Endothelial cell of umbilical vein (primary cell): ENCODE measurements around the gene GSC2. TPM values are rescaled to one million over a fixed set of nuclear protein-coding genes. Genes with fewer than 3 reads are reported as not detected.

Experiments used
- BruUV-seq: library from RNA; stranded (reverse); fragments of 400-500 nt; replicated peaks from 2 replicates; lab custom pipeline; 2021; lab: Mats Ljungman, UMichigan
- CTCF ChIA-PET: fragments of 300-600, 350-600 bp; sonication (Branson Sonifier 250); formaldehyde crosslinking; loops from one replicate; lab custom pipeline; 2021; ENCODE audit warnings: antibody characterized with exemption, inconsistent platforms; lab: Charles Lee
- POLR2A ChIA-PET: fragments of 300-600, 350-600 bp; sonication (Branson Sonifier 250); formaldehyde crosslinking; loops from one replicate; lab custom pipeline; 2021; ENCODE audit warnings: antibody characterized with exemption, inconsistent platforms; lab: Charles Lee
- DNase-seq: peaks from one replicate; pipeline ENCODE4 v3.0.0-alpha.2; 2011; ENCODE audit warnings: low read depth, low spot score
- FAIRE-seq: peaks from 2 replicates; lab custom pipeline; 2011; peaks lifted over from hg19 to GRCh38; lab: Jason Lieb, UNC
- H2AFZ ChIP-seq: 2 replicates; pipeline ENCODE4 v1.6.0; 2012; ENCODE audit warnings: low read depth, low read length, control low read depth, inconsistent platforms
- H3K27ac ChIP-seq: 2 replicates; pipeline ENCODE4 v1.5.1; 2011; ENCODE audit warnings: low read depth, mild to moderate bottlenecking, control low read depth, low read length, moderate library complexity; ENCODE audit not compliant: insufficient read depth
- H3K27me3 ChIP-seq, 2 experiments: 2 replicates each; pipeline versions ENCODE4 v1.6.0 to v1.6.1; 2011; ENCODE audit warnings: low read length in 2 of 2, mixed read lengths in 1 of 2; ENCODE audit not compliant: control insufficient read depth in 2 of 2, insufficient read depth in 2 of 2
- H3K36me3 ChIP-seq, 2 experiments: 2 replicates in 1 of 2; 3 replicates in 1 of 2; pipeline ENCODE4 v1.5.1; 2011; ENCODE audit warnings: low read length in 2 of 2, mild to moderate bottlenecking in 1 of 2, moderate library complexity in 1 of 2; ENCODE audit not compliant: control insufficient read depth in 2 of 2, insufficient read depth in 2 of 2; ENCODE audit errors: extremely low read depth in 1 of 2
- H3K4me1 ChIP-seq: 3 replicates; pipeline ENCODE4 v1.5.1; 2011; ENCODE audit warnings: mild to moderate bottlenecking, low read length; ENCODE audit not compliant: control insufficient read depth, insufficient read depth; ENCODE audit errors: extremely low read depth
- H3K4me2 ChIP-seq: 2 replicates; pipeline ENCODE4 v1.6.1; 2011; ENCODE audit warnings: low read length, control low read depth, mixed read lengths; ENCODE audit not compliant: insufficient read depth
- H3K4me3 ChIP-seq, 3 experiments: fragments of 200-600 bp in 1 of 3; sonication (generic), shearing (Covaris generic) in 1 of 3; replicated peaks in 1 of 3; 2 replicates each; pipeline ENCODE4 v1.5.1; 2011 to 2016; ENCODE audit warnings: control low read depth in 3 of 3, low read length in 3 of 3, mild to moderate bottlenecking in 2 of 3, inconsistent platforms in 1 of 3, low read depth in 1 of 3, moderate library complexity in 1 of 3; ENCODE audit not compliant: insufficient read depth in 1 of 3
- H3K79me2 ChIP-seq: 2 replicates; pipeline ENCODE4 v1.6.0; 2012; ENCODE audit warnings: low read length, inconsistent platforms; ENCODE audit not compliant: control insufficient read depth, insufficient read depth
- H3K9ac ChIP-seq: replicated peaks from 2 replicates; pipeline ENCODE3; 2011; ENCODE audit warnings: low read length, control low read depth; ENCODE audit not compliant: insufficient read depth; ENCODE audit errors: extremely low read depth
- H3K9me1 ChIP-seq: replicated peaks from 3 replicates; pipeline ENCODE4 v1.6.0; 2011; ENCODE audit warnings: mild to moderate bottlenecking, low read length; ENCODE audit not compliant: control insufficient read depth, insufficient read depth; ENCODE audit errors: extremely low read depth
- H3K9me3 ChIP-seq: replicated peaks from 2 replicates; pipeline ENCODE4 v1.5.1; 2012; ENCODE audit warnings: low read length, inconsistent platforms; ENCODE audit not compliant: control insufficient read depth, insufficient read depth
- H4K20me1 ChIP-seq: replicated peaks from 2 replicates; pipeline ENCODE3; 2011; ENCODE audit warnings: mild to moderate bottlenecking, low read length; ENCODE audit not compliant: control insufficient read depth, insufficient read depth; ENCODE audit errors: extremely low read depth
- CTCF ChIP-seq, 2 donors: IDR thresholded peaks; 1 replicate in 1 of 2; 2 replicates in 1 of 2; pipeline ENCODE4 v1.5.1; 2011; ENCODE audit warnings: low read length in 2 of 2, mild to moderate bottlenecking in 2 of 2, moderate library complexity in 2 of 2, control low read depth in 1 of 2, inconsistent platforms in 1 of 2, low read depth in 1 of 2; ENCODE audit not compliant: insufficient read depth in 1 of 2; ENCODE audit errors: extremely low read depth in 1 of 2
- EZH2 ChIP-seq: IDR thresholded peaks from 2 replicates; pipeline ENCODE4 v1.6.1; 2012; ENCODE audit warnings: borderline replicate concordance, low read depth, mild to moderate bottlenecking, moderate library complexity, low read length, inconsistent platforms; ENCODE audit not compliant: severe bottlenecking
- FOS ChIP-seq: IDR thresholded peaks from 2 replicates; pipeline ENCODE4 v1.6.1; 2011; ENCODE audit warnings: mild to moderate bottlenecking, low read length, moderate library complexity, borderline replicate concordance; ENCODE audit not compliant: insufficient read depth
- GATA2 ChIP-seq: IDR thresholded peaks from 2 replicates; pipeline ENCODE4 v1.7.0; 2011; ENCODE audit warnings: low read depth, mild to moderate bottlenecking, moderate library complexity, mixed read lengths, low read length; ENCODE audit not compliant: insufficient read length, insufficient read depth
- JUN ChIP-seq: IDR thresholded peaks from 2 replicates; pipeline ENCODE4 v1.6.1; 2011; ENCODE audit warnings: borderline replicate concordance, low read depth; ENCODE audit not compliant: insufficient read length, insufficient read depth
- MAX ChIP-seq: IDR thresholded peaks from 2 replicates; pipeline ENCODE4 v1.6.1; 2011; ENCODE audit not compliant: insufficient read depth, insufficient read length
- MYC ChIP-seq: IDR thresholded peaks from one replicate; pipeline ENCODE4 v1.6.1; 2011; ENCODE audit warnings: mild to moderate bottlenecking, low read depth, low read length
- POLR2A ChIP-seq: IDR thresholded peaks from 2 replicates; pipeline ENCODE4 v1.6.1; 2012; ENCODE audit warnings: low read depth, mild to moderate bottlenecking, control low read depth, low read length
- dilution Hi-C: fragments of 300-500 bp; cut with MboI; formaldehyde crosslinking; loops from one replicate; pipeline ENCODE4 v1.15.0; 2019; ENCODE audit warnings: low sequenced_read_pairs; ENCODE audit not compliant: extremely low pct_ligation_motif_present
- intact Hi-C: fragments of 100-400 bp; cut with micrococcal nuclease; formaldehyde crosslinking; loops from one replicate; pipeline ENCODE4 v1.10.0; 2022
- polyA plus RNA-seq, 4 experiments: library from polyadenylated mRNA; depleted of rRNA in 3 of 4; stranded (reverse) in 3 of 4; unstranded in 1 of 4; fragments of >200 nt; gene quantifications; 2 replicates each; pipeline versions ENCODE4 v1.2.1 to v1.2.3, GENCODE V29; 2011 to 2012; ENCODE audit warnings: missing spikeins in 1 of 4
- total RNA-seq: library from RNA; stranded (reverse); gene quantifications from 2 replicates; pipeline ENCODE4 v1.2.3, GENCODE V29; 2021

GSC2 gene
- total and polyA plus RNA-seq, 2 donors (not counting 3 experiments of a cell fraction or from before 2014, with no cell fraction given): not detected

GRCh38 chr22:19180234-19180633 is 30.1 kb upstream of the GSC2 start:
- H3K4me1 ChIP-seq: peaks cover 7% of the 10 kb centered on the region
- POLR2A ChIA-PET: no interaction called here
- CTCF ChIA-PET: interaction anchor here (0.7 to 3.5 kb wide), 16 partner anchors 10 to 544 kb away, joined by 3 to 25 read pairs (median 4); partner anchors contain the start of genes C22orf39, CLTCL1, ESS2 and GP1BB
- intact Hi-C loops (no loop called here), dilution Hi-C loops (no loop called here)
- peaks cover 11% of the 10 kb centered on the region for H3K79me2 ChIP-seq
- no peaks in the 10 kb centered on the region for H4K20me1 ChIP-seq
- H3K9me3 ChIP-seq: no peaks in the 10 kb centered on the region
- no peak overlapping the region for H2AFZ ChIP-seq
- peaks cover 0 to 5% of the 10 kb centered on the region in 2 experiments for H3K36me3 ChIP-seq
- no peak overlapping the region for H3K27ac ChIP-seq
- no peaks in the 10 kb centered on the region for H3K9me1 ChIP-seq
- H3K4me3 ChIP-seq: no peak overlapping the region
- no peak overlapping the region for H3K4me2 ChIP-seq
- DNase-seq (no peak), FAIRE-seq (no peak)
- no peak overlapping the region for H3K9ac ChIP-seq
- H3K27me3 ChIP-seq: no peaks in the 10 kb centered on the region
- no TSS peak for BruUV-seq
- TF ChIP-seq FOS (no peak), MAX (no peak), POLR2A (no peak), JUN (no peak), GATA2 (no peak), EZH2 (no peak), MYC (no peak), CTCF (IDR thresholded peaks at IDR 0.05; ENCODE audit: extremely low read depth in 1 of 2, insufficient read depth in 1 of 2, low read depth in 1 of 2, low read length in 2 of 2) (no peak)
